ENCODE measurements around the gene ZXDC. TPM values are rescaled to one million over a fixed set of nuclear protein-coding genes. Genes with fewer than 3 reads are reported as not detected.

The ZXDC gene
- total RNA-seq, 1 donor from 2014 or later = 38.4 TPM

GRCh38 chr3:126478581-126479310 lies 3.1 kb upstream of the ZXDC start:
- H3K27me3 ChIP-seq (ENCODE audit: control insufficient read depth, insufficient read depth, low read length) = no peaks in the 10 kb centered on the region
- H3K4me3 ChIP-seq (ENCODE audit: low read depth, low read length) = no peak overlapping the region
- H3K36me3 ChIP-seq (ENCODE audit: control insufficient read depth, insufficient read depth, low read length) = no peaks in the 10 kb centered on the region
- DNase-seq (ENCODE audit: low read depth) = no peak
- no peak for TF ChIP-seq CTCF (IDR thresholded peaks at IDR 0.05; ENCODE audit: insufficient read depth, low read length, poor library complexity, severe bottlenecking)

- Histone ChIP-seq H3K4me3 (ENCODE audit: low read depth, low read length) (no peak overlapping the region), H3K27me3 (ENCODE audit: control insufficient read depth, insufficient read depth, low read length) (no peaks in the 10 kb centered on the region), H3K36me3 (ENCODE audit: control insufficient read depth, insufficient read depth, low read length) (no peaks in the 10 kb centered on the region)
- TF ChIP-seq CTCF (IDR thresholded peaks at IDR 0.05; ENCODE audit: insufficient read depth, low read length, poor library complexity, severe bottlenecking) = no peak
- DNase-seq (ENCODE audit: low read depth) = no peak
These were observed 1.3 kb upstream of the ZXDC start for GRCh38 chr3:126477061-126477380.

- DNase-seq (ENCODE audit: low read depth) = no peak
- Histone ChIP-seq H3K36me3 (ENCODE audit: control insufficient read depth, insufficient read depth, low read length) (no peaks in the 10 kb centered on the region), H3K4me3 (ENCODE audit: low read depth, low read length) (peak overlapping the region; percentile 67), H3K27me3 (ENCODE audit: control insufficient read depth, insufficient read depth, low read length) (no peaks in the 10 kb centered on the region)
- no peak for TF ChIP-seq CTCF (IDR thresholded peaks at IDR 0.05; ENCODE audit: insufficient read depth, low read length, poor library complexity, severe bottlenecking)
These were observed 722 bp upstream of the ZXDC start for GRCh38 chr3:126476166-126477060.

- Histone ChIP-seq H3K27me3 (ENCODE audit: control insufficient read depth, insufficient read depth, low read length) (no peaks in the 10 kb centered on the region), H3K36me3 (ENCODE audit: control insufficient read depth, insufficient read depth, low read length) (peaks cover 3% of the 10 kb centered on the region), H3K4me3 (ENCODE audit: low read depth, low read length) (peak overlapping the region; percentile 68)
- DNase-seq (ENCODE audit: low read depth) = no peak
- TF ChIP-seq CTCF (IDR thresholded peaks at IDR 0.05; ENCODE audit: insufficient read depth, low read length, poor library complexity, severe bottlenecking) = no peak
These were observed 936 bp downstream of the ZXDC start for GRCh38 chr3:126474498-126475412.

GRCh38 chr3:126473292-126474168 lies 2.2 kb downstream of the ZXDC start:
- Histone ChIP-seq H3K4me3 (ENCODE audit: low read depth, low read length) (peak overlapping the region; percentile 68), H3K27me3 (ENCODE audit: control insufficient read depth, insufficient read depth, low read length) (no peaks in the 10 kb centered on the region), H3K36me3 (ENCODE audit: control insufficient read depth, insufficient read depth, low read length) (peaks cover 4% of the 10 kb centered on the region)
- no peak for TF ChIP-seq CTCF (IDR thresholded peaks at IDR 0.05; ENCODE audit: insufficient read depth, low read length, poor library complexity, severe bottlenecking)
- DNase-seq (ENCODE audit: low read depth) = no peak
